HEK293 (cell line): ENCODE measurements around the gene ZNF319.
"Not testable (repeated sequence)": the region's sequence is repeated elsewhere in the genome, so short reads cannot be mapped to it uniquely, and the experiment has no call there.

Experiments used
- CTCF ChIA-PET: fragments of 350-600 bp; formaldehyde crosslinking; extraction: SDS; loops from one replicate; lab custom pipeline; 2021; ENCODE audit warnings: antibody characterized with exemption; lab: Yijun Ruan, JAX
- POLR2A ChIA-PET: fragments of 300-600 bp; formaldehyde crosslinking; extraction: SDS; loops from one replicate; lab custom pipeline; 2020; ENCODE audit warnings: antibody characterized with exemption, inconsistent platforms; lab: Yijun Ruan, JAX
- H3K27ac ChIP-seq: fragments of 200-500 bp; sonication (Bioruptor generic); 2 replicates; pipeline ENCODE4 v1.5.1; 2014; ENCODE audit warnings: low read depth, low read length, control low read depth, inconsistent platforms; ENCODE audit errors: extremely low read depth
- H3K36me3 ChIP-seq, 2 experiments: fragments of 200-500 bp in 1 of 2; sonication (Bioruptor generic) in 1 of 2; 1 replicate in 1 of 2; 2 replicates in 1 of 2; pipeline ENCODE4 v1.5.1; 2014 to 2017; ENCODE audit warnings: inconsistent platforms in 2 of 2, low read length in 2 of 2; ENCODE audit not compliant: control insufficient read depth in 2 of 2, insufficient read depth in 1 of 2
- H3K4me1 ChIP-seq: fragments of 200-500 bp; sonication (Bioruptor generic); 2 replicates; pipeline ENCODE4 v1.5.1; 2014; ENCODE audit warnings: mild to moderate bottlenecking, low read length, inconsistent platforms; ENCODE audit not compliant: control insufficient read depth, insufficient read depth
- H3K4me3 ChIP-seq: 2 replicates; pipeline ENCODE4 v1.5.1; 2011; ENCODE audit warnings: low read depth, mild to moderate bottlenecking, control low read depth, low read length, moderate library complexity
- H3K9me3 ChIP-seq: fragments of 200-500 bp; sonication (Bioruptor generic); 2 replicates; pipeline ENCODE4 v1.5.1; 2014; ENCODE audit warnings: low read depth, low read length, inconsistent platforms; ENCODE audit not compliant: control insufficient read depth, insufficient read depth
- HOXD13 ChIP-seq: sonication (generic); formaldehyde crosslinking; IDR thresholded peaks from 2 replicates; pipeline ENCODE4 v1.8.0; 2022; ENCODE audit warnings: missing genetic modification reagents, borderline replicate concordance
- KLF7 ChIP-seq: fragments of 450-650 bp; formaldehyde crosslinking; IDR thresholded peaks from 2 replicates; pipeline ENCODE4 v1.5.1; 2016; ENCODE audit warnings: missing biosample characterization, missing genetic modification characterization, borderline replicate concordance
- MYNN ChIP-seq: fragments of 450-650 bp; formaldehyde crosslinking; IDR thresholded peaks from 2 replicates; pipeline ENCODE4 v1.5.1; 2016; ENCODE audit warnings: missing biosample characterization, missing genetic modification characterization, borderline replicate concordance
- ZNF112 ChIP-seq: fragments of 450-650 bp; formaldehyde crosslinking; IDR thresholded peaks from 2 replicates; pipeline ENCODE4 v1.5.0; 2017; ENCODE audit warnings: missing biosample characterization, missing genetic modification characterization
- ZNF140 ChIP-seq: fragments of 450-650 bp; formaldehyde crosslinking; IDR thresholded peaks from 2 replicates; pipeline ENCODE4 v1.5.1; 2016; ENCODE audit warnings: missing biosample characterization, missing genetic modification characterization
- ZNF146 ChIP-seq: fragments of 450-650 bp; formaldehyde crosslinking; IDR thresholded peaks from 2 replicates; pipeline ENCODE4 v1.5.1; 2016; ENCODE audit warnings: missing biosample characterization, missing genetic modification characterization
- ZNF426 ChIP-seq: fragments of 450-650 bp; formaldehyde crosslinking; IDR thresholded peaks from 2 replicates; pipeline ENCODE4 v1.5.1; 2017; ENCODE audit warnings: missing biosample characterization, missing genetic modification characterization, mild to moderate bottlenecking, inconsistent platforms, moderate library complexity
- ZNF473 ChIP-seq: fragments of 450-650 bp; formaldehyde crosslinking; IDR thresholded peaks from 2 replicates; pipeline ENCODE4 v1.5.1; 2017; ENCODE audit warnings: missing biosample characterization, missing genetic modification characterization
- ZNF549 ChIP-seq: fragments of 450-650 bp; IDR thresholded peaks from 2 replicates; pipeline ENCODE4 v1.5.1; 2018; ENCODE audit warnings: missing biosample characterization, missing genetic modification characterization, mild to moderate bottlenecking, inconsistent platforms, moderate library complexity
- ZNF707 ChIP-seq: fragments of 450-650 bp; formaldehyde crosslinking; IDR thresholded peaks from 2 replicates; pipeline ENCODE4 v1.5.1; 2016; ENCODE audit warnings: missing biosample characterization, missing genetic modification characterization
- ZNF785 ChIP-seq: fragments of 450-650 bp; formaldehyde crosslinking; IDR thresholded peaks from 2 replicates; pipeline ENCODE4 v1.5.1; 2016; ENCODE audit warnings: missing biosample characterization, missing genetic modification characterization
- TF ChIP-seq, protein P1 (sequence below): fragments of 450-650 bp; formaldehyde crosslinking; IDR thresholded peaks from 2 replicates; pipeline ENCODE4 v1.5.1; 2016; ENCODE audit warnings: missing biosample characterization, missing genetic modification characterization
- TF ChIP-seq, protein P2 (sequence below): fragments of 450-650 bp; formaldehyde crosslinking; IDR thresholded peaks from 2 replicates; pipeline ENCODE4 v1.5.1; 2016; ENCODE audit warnings: missing biosample characterization, missing genetic modification characterization
- TF ChIP-seq, protein P3 (sequence below): fragments of 450-650 bp; formaldehyde crosslinking; IDR thresholded peaks from 2 replicates; pipeline ENCODE4 v1.5.1; 2016; ENCODE audit warnings: missing biosample characterization, missing genetic modification characterization, borderline replicate concordance
- TF ChIP-seq, protein P4 (sequence below): fragments of 450-650 bp; formaldehyde crosslinking; IDR thresholded peaks from 2 replicates; pipeline ENCODE4 v1.5.1; 2016; ENCODE audit warnings: missing biosample characterization, missing genetic modification characterization
- TF ChIP-seq, protein P5 (sequence below): fragments of 450-650 bp; formaldehyde crosslinking; IDR thresholded peaks from 2 replicates; pipeline ENCODE4 v1.5.1; 2016; ENCODE audit warnings: missing biosample characterization, missing genetic modification characterization

The ZNF319 gene

DNA sequence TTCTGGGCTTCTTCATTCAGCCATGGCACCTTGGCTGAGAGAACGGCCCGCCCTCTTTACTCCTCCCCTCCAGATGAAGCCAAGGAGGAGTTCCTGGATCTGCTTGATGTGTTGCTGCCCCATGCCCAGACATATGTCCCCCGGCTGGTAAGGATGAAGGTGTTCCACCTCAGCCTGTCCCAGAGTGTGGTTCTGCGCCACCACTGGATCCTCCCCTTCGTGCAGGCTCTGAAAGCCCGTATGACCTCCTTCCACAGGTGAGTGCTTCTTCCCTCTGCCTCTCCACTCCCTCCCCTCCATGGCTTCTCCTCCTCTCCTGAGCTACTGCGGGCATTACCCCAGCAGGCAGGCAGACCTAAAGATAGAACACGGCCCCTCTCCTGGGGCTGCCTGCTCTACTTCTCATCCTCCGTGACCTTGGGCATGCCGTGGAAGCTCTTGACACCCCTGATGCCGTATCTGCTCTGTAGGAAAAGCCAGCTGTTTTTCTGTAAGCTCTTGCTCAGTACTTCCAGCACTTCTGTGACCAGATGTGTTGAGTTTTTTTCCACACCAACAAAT, 9.5 kb upstream of the ZNF319 start:
- H3K4me3 ChIP-seq = no peak overlapping the region
- no peaks in the 10 kb centered on the region for H3K4me1 ChIP-seq
- H3K36me3 ChIP-seq = peaks cover 0 to 59% of the 10 kb centered on the region in 2 experiments; a peak in 2 of 3 replicates
- TF ChIP-seq KLF7 (tag by site-specific recombination) (no peak), MYNN (no peak), ZNF785 (no peak), ZNF112 (tag by site-specific recombination) (no peak), ZNF426 (tag by site-specific recombination) (no peak), ZNF140 (tag by site-specific recombination) (no peak), ZNF473 (no peak), HOXD13 (CRISPR knock-in tag) (no peak), ZNF146 (no peak), ZNF549 (tag by site-specific recombination) (no peak), ZNF707 (tag by site-specific recombination) (no peak)
- TF ChIP-seq, protein P1, sequence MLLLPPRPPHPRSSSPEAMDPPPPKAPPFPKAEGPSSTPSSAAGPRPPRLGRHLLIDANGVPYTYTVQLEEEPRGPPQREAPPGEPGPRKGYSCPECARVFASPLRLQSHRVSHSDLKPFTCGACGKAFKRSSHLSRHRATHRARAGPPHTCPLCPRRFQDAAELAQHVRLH = no peak
- TF ChIP-seq, protein P2, sequence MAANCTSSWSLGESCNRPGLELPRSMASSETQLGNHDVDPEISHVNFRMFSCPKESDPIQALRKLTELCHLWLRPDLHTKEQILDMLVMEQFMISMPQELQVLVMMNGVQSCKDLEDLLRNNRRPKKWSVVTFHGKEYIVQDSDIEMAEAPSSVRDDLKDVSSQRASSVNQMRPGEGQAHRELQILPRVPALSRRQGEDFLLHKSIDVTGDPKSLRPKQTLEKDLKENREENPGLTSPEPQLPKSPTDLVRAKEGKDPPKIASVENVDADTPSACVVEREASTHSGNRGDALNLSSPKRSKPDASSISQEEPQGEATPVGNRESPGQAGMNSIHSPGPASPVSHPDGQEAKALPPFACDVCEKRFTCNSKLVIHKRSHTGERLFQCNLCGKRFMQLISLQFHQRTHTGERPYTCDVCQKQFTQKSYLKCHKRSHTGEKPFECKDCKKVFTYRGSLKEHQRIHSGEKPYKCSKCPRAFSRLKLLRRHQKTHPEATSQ (tag by site-specific recombination) = no peak
- TF ChIP-seq, protein P3, sequence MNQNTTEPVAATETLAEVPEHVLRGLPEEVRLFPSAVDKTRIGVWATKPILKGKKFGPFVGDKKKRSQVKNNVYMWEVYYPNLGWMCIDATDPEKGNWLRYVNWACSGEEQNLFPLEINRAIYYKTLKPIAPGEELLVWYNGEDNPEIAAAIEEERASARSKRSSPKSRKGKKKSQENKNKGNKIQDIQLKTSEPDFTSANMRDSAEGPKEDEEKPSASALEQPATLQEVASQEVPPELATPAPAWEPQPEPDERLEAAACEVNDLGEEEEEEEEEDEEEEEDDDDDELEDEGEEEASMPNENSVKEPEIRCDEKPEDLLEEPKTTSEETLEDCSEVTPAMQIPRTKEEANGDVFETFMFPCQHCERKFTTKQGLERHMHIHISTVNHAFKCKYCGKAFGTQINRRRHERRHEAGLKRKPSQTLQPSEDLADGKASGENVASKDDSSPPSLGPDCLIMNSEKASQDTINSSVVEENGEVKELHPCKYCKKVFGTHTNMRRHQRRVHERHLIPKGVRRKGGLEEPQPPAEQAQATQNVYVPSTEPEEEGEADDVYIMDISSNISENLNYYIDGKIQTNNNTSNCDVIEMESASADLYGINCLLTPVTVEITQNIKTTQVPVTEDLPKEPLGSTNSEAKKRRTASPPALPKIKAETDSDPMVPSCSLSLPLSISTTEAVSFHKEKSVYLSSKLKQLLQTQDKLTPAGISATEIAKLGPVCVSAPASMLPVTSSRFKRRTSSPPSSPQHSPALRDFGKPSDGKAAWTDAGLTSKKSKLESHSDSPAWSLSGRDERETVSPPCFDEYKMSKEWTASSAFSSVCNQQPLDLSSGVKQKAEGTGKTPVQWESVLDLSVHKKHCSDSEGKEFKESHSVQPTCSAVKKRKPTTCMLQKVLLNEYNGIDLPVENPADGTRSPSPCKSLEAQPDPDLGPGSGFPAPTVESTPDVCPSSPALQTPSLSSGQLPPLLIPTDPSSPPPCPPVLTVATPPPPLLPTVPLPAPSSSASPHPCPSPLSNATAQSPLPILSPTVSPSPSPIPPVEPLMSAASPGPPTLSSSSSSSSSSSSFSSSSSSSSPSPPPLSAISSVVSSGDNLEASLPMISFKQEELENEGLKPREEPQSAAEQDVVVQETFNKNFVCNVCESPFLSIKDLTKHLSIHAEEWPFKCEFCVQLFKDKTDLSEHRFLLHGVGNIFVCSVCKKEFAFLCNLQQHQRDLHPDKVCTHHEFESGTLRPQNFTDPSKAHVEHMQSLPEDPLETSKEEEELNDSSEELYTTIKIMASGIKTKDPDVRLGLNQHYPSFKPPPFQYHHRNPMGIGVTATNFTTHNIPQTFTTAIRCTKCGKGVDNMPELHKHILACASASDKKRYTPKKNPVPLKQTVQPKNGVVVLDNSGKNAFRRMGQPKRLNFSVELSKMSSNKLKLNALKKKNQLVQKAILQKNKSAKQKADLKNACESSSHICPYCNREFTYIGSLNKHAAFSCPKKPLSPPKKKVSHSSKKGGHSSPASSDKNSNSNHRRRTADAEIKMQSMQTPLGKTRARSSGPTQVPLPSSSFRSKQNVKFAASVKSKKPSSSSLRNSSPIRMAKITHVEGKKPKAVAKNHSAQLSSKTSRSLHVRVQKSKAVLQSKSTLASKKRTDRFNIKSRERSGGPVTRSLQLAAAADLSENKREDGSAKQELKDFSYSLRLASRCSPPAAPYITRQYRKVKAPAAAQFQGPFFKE = no peak
- TF ChIP-seq, protein P4, sequence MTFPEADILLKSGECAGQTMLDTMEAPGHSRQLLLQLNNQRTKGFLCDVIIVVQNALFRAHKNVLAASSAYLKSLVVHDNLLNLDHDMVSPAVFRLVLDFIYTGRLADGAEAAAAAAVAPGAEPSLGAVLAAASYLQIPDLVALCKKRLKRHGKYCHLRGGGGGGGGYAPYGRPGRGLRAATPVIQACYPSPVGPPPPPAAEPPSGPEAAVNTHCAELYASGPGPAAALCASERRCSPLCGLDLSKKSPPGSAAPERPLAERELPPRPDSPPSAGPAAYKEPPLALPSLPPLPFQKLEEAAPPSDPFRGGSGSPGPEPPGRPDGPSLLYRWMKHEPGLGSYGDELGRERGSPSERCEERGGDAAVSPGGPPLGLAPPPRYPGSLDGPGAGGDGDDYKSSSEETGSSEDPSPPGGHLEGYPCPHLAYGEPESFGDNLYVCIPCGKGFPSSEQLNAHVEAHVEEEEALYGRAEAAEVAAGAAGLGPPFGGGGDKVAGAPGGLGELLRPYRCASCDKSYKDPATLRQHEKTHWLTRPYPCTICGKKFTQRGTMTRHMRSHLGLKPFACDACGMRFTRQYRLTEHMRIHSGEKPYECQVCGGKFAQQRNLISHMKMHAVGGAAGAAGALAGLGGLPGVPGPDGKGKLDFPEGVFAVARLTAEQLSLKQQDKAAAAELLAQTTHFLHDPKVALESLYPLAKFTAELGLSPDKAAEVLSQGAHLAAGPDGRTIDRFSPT (tag by site-specific recombination) = no peak
- TF ChIP-seq, protein P5, sequence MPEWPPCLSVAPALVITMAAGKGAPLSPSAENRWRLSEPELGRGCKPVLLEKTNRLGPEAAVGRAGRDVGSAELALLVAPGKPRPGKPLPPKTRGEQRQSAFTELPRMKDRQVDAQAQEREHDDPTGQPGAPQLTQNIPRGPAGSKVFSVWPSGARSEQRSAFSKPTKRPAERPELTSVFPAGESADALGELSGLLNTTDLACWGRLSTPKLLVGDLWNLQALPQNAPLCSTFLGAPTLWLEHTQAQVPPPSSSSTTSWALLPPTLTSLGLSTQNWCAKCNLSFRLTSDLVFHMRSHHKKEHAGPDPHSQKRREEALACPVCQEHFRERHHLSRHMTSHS (tag by site-specific recombination) = no peak
- H3K27ac ChIP-seq = no peak overlapping the region
- CTCF ChIA-PET = interaction anchor here (0.6 to 1.2 kb wide), 3 partner anchors 9 to 315 kb away, joined by 3 to 5 read pairs (median 3); no protein-coding TSS in a partner anchor
- POLR2A ChIA-PET = interaction anchor here (1.3 kb wide), 1 partner anchor 119 kb away, joined by 6 read pairs; the partner anchor contains the start of gene CFAP20
- no peaks in the 10 kb centered on the region for H3K9me3 ChIP-seq

- H3K27ac ChIP-seq, POLR2A ChIA-PET, H3K9me3 ChIP-seq, H3K4me3 ChIP-seq, H3K4me1 ChIP-seq: not testable (repeated sequence)
- H3K36me3 ChIP-seq = peaks cover 0 to 46% of the 10 kb centered on the region in 2 experiments; a peak in 2 of 3 replicates
- CTCF ChIA-PET = interaction anchor here (0.7 to 1.3 kb wide), 3 partner anchors 19 to 355 kb away, joined by 3 read pairs; no protein-coding TSS in a partner anchor
Observed at GRCh38 chr16:58004736-58005135, 4.3 kb upstream of the ZNF319 start.
